ENCODE data around the gene TMTC2. TPM values are rescaled to one million over a fixed set of nuclear protein-coding genes. Genes with fewer than 3 reads are reported as not detected.

The TMTC2 gene
- total and polyA plus RNA-seq, 2 experiments from 2014 or later: 0.36 to 5.6 TPM

- WGBS, 2 experiments (ENCODE audit: low coverage in 1 of 2, low lambda C conversion rate in 2 of 2, missing lambda C conversion rate in 2 of 2): 66 to 75% methylated on average over 7 of the region's 7 CpGs
- TF ChIP-seq EZH2phosphoT487 (IDR thresholded peaks at IDR 0.05; ENCODE audit: insufficient read depth, low read depth) (no peak), EZH2 (IDR thresholded peaks at IDR 0.05; ENCODE audit: insufficient read depth, poor library complexity, severe bottlenecking) (no peak)
- no peaks in the 10 kb centered on the region for H3F3A ChIP-seq (ENCODE audit: insufficient read depth)
Measured at GRCh38 chr12:83027021-83027723, 340.5 kb downstream of the TMTC2 start.

GRCh38 chr12:83031196-83031595 is 344.5 kb downstream of the TMTC2 start:
- no peaks in the 10 kb centered on the region for H3F3A ChIP-seq (ENCODE audit: insufficient read depth)
- H3K27ac ChIP-seq: no peak overlapping the region
- H3K36me3 ChIP-seq (ENCODE audit: low read depth): no peaks in the 10 kb centered on the region
- no peaks in the 10 kb centered on the region for H3K9me3 ChIP-seq (ENCODE audit: low read depth)
- no peak overlapping the region for H3K4me3 ChIP-seq
- DNase-seq: no peak
- WGBS, 2 experiments (ENCODE audit: low coverage in 1 of 2, low lambda C conversion rate in 2 of 2, missing lambda C conversion rate in 2 of 2): 67 to 69% methylated on average over 2 of the region's 2 CpGs
- H3K79me2 ChIP-seq (ENCODE audit: insufficient read depth): no peaks in the 10 kb centered on the region
- no peak overlapping the region for H2AFZ ChIP-seq
- no peaks in the 10 kb centered on the region for H3K9me2 ChIP-seq (ENCODE audit: insufficient read depth)
- H3K4me1 ChIP-seq (ENCODE audit: insufficient read depth): no peaks in the 10 kb centered on the region
- no peaks in the 10 kb centered on the region for H3K27me3 ChIP-seq (replicated peaks; ENCODE audit: insufficient read depth)
- H3K4me2 ChIP-seq (ENCODE audit: unreplicated experiment): no peak overlapping the region
- in situ Hi-C loops (cut with MboI): no loop called here
- no peaks in the 10 kb centered on the region for H4K20me1 ChIP-seq (ENCODE audit: insufficient read depth)
- H3K9ac ChIP-seq: no peak overlapping the region
- TF ChIP-seq EZH2phosphoT487 (IDR thresholded peaks at IDR 0.05; ENCODE audit: insufficient read depth, low read depth) (no peak), EZH2 (IDR thresholded peaks at IDR 0.05; ENCODE audit: insufficient read depth, poor library complexity, severe bottlenecking) (no peak)

More at GRCh38 chr12:83027021-83027723, 340.5 kb downstream of the TMTC2 start:
- Histone ChIP-seq H3K4me1 (ENCODE audit: insufficient read depth) (no peaks in the 10 kb centered on the region), H3K9me3 (ENCODE audit: low read depth) (no peaks in the 10 kb centered on the region), H3K79me2 (ENCODE audit: insufficient read depth) (no peaks in the 10 kb centered on the region), H3K27me3 (replicated peaks; ENCODE audit: insufficient read depth) (no peaks in the 10 kb centered on the region), H3K9ac (no peak overlapping the region), H4K20me1 (ENCODE audit: insufficient read depth) (no peaks in the 10 kb centered on the region), H3K36me3 (ENCODE audit: low read depth) (no peaks in the 10 kb centered on the region), H3K9me2 (ENCODE audit: insufficient read depth) (no peaks in the 10 kb centered on the region), H3K4me3 (no peak overlapping the region), H2AFZ (no peak overlapping the region), H3K27ac (no peak overlapping the region), H3K4me2 (ENCODE audit: unreplicated experiment) (no peak overlapping the region)
- no peak for DNase-seq
- in situ Hi-C loops (cut with MboI): no loop called here

- Histone ChIP-seq H3K4me2 (ENCODE audit: unreplicated experiment) (no peak overlapping the region), H3K9me2 (ENCODE audit: insufficient read depth) (no peaks in the 10 kb centered on the region), H3K36me3 (ENCODE audit: low read depth) (no peaks in the 10 kb centered on the region), H3K9me3 (ENCODE audit: low read depth) (no peaks in the 10 kb centered on the region), H3K9ac (no peak overlapping the region), H3K79me2 (ENCODE audit: insufficient read depth) (no peaks in the 10 kb centered on the region), H3K4me1 (ENCODE audit: insufficient read depth) (no peaks in the 10 kb centered on the region), H2AFZ (no peak overlapping the region), H3K27me3 (replicated peaks; ENCODE audit: insufficient read depth) (no peaks in the 10 kb centered on the region), H3K27ac (no peak overlapping the region), H4K20me1 (ENCODE audit: insufficient read depth) (no peaks in the 10 kb centered on the region), H3F3A (ENCODE audit: insufficient read depth) (no peaks in the 10 kb centered on the region), H3K4me3 (no peak overlapping the region)
- no peak for DNase-seq
- 13 to 17% methylated on average over 1 of the region's 1 CpG for WGBS, 2 experiments (ENCODE audit: low coverage in 1 of 2, low lambda C conversion rate in 2 of 2, missing lambda C conversion rate in 2 of 2)
- no peak for TF ChIP-seq EZH2 (IDR thresholded peaks at IDR 0.05; ENCODE audit: insufficient read depth, poor library complexity, severe bottlenecking)
- no peak for TF ChIP-seq EZH2phosphoT487 (IDR thresholded peaks at IDR 0.05; ENCODE audit: insufficient read depth, low read depth)
- in situ Hi-C loops (cut with MboI): no loop called here
Measured at GRCh38 chr12:83036847-83037246, 350.1 kb downstream of the TMTC2 start.

- Histone ChIP-seq H3K4me1 (ENCODE audit: insufficient read depth) (peaks cover 6% of the 10 kb centered on the region; the same call in 1 of the 2 replicates), H3K79me2 (ENCODE audit: insufficient read depth) (no peaks in the 10 kb centered on the region), H3K9me3 (ENCODE audit: low read depth) (no peaks in the 10 kb centered on the region), H3K9ac (no peak overlapping the region), H3K27me3 (replicated peaks; ENCODE audit: insufficient read depth) (no peaks in the 10 kb centered on the region), H3K4me2 (ENCODE audit: unreplicated experiment) (no peak overlapping the region), H3K9me2 (ENCODE audit: insufficient read depth) (no peaks in the 10 kb centered on the region), H2AFZ (no peak overlapping the region), H3K36me3 (ENCODE audit: low read depth) (no peaks in the 10 kb centered on the region), H3F3A (ENCODE audit: insufficient read depth) (no peaks in the 10 kb centered on the region), H3K27ac (no peak overlapping the region), H3K4me3 (no peak overlapping the region), H4K20me1 (ENCODE audit: insufficient read depth) (no peaks in the 10 kb centered on the region)
- 47% methylated on average over 2 of the region's 2 CpGs for WGBS, 2 experiments (ENCODE audit: low coverage in 1 of 2, low lambda C conversion rate in 2 of 2, missing lambda C conversion rate in 2 of 2)
- no peak for TF ChIP-seq EZH2phosphoT487 (IDR thresholded peaks at IDR 0.05; ENCODE audit: insufficient read depth, low read depth)
- TF ChIP-seq EZH2 (IDR thresholded peaks at IDR 0.05; ENCODE audit: insufficient read depth, poor library complexity, severe bottlenecking): no peak
- no peak for DNase-seq
- in situ Hi-C loops (cut with MboI): no loop called here
Measured at GRCh38 chr12:83039413-83039812, 352.7 kb downstream of the TMTC2 start.

Data from GM23248 (cell line).